GM19351 (cell line): ENCODE measurements around the gene SLC22A15.
"Not testable (repeated sequence)": the region's sequence is repeated elsewhere in the genome, so short reads cannot be mapped to it uniquely, and the experiment has no call there.

Source experiments
- ATAC-seq: cut with Tn5 transposase; IDR thresholded peaks from one replicate; pipeline ENCODE4 v1.9.1; 2021; ENCODE audit warnings: mild to moderate bottlenecking, moderate library complexity; ENCODE audit not compliant: unreplicated experiment

SLC22A15 gene

GRCh38 chr1:116031302-116031835 lies 55.1 kb downstream of the SLC22A15 start:
- no peak for ATAC-seq

- ATAC-seq = no peak
Measured at GRCh38 chr1:116033322-116033721, 57.0 kb downstream of the SLC22A15 start.

- ATAC-seq = no peak
Measured at GRCh38 chr1:116036255-116036654, 59.9 kb downstream of the SLC22A15 start.

GRCh38 chr1:116038679-116039078 lies 62.4 kb downstream of the SLC22A15 start:
- ATAC-seq = no peak

- ATAC-seq = no peak
Measured at GRCh38 chr1:116044071-116044470, 67.8 kb downstream of the SLC22A15 start.

GRCh38 chr1:116046933-116047332 lies 70.6 kb downstream of the SLC22A15 start:
- ATAC-seq = not testable (repeated sequence)

- ATAC-seq = not testable (repeated sequence)
Measured at GRCh38 chr1:116051896-116052295, 75.6 kb downstream of the SLC22A15 start.

- ATAC-seq = no peak
Measured at GRCh38 chr1:116062201-116062600, 85.9 kb downstream of the SLC22A15 start.

- no peak for ATAC-seq
Measured at GRCh38 chr1:116064616-116065015, 88.3 kb downstream of the SLC22A15 start.

- no peak for ATAC-seq
Measured at GRCh38 chr1:116066868-116067565, 90.7 kb downstream of the SLC22A15 start.

- no peak for ATAC-seq
Measured at GRCh38 chr1:116067566-116067890, 91.2 kb downstream of the SLC22A15 start.

GRCh38 chr1:116075575-116075974 lies 99.3 kb downstream of the SLC22A15 start:
- no peak for ATAC-seq

- ATAC-seq = no peak
Measured at GRCh38 chr1:116075990-116076389, 99.7 kb downstream of the SLC22A15 start.

GRCh38 chr1:116076831-116077230 lies 100.5 kb downstream of the SLC22A15 start:
- ATAC-seq = no peak

GRCh38 chr1:116078699-116079223 lies 102.4 kb downstream of the SLC22A15 start:
- ATAC-seq = no peak

GRCh38 chr1:116087628-116088027 lies 111.3 kb downstream of the SLC22A15 start:
- no peak for ATAC-seq

GRCh38 chr1:116089870-116090269 lies 113.6 kb downstream of the SLC22A15 start:
- ATAC-seq = no peak

- ATAC-seq = no peak
Measured at GRCh38 chr1:116091083-116091482, 114.8 kb downstream of the SLC22A15 start.

- no peak for ATAC-seq
Measured at GRCh38 chr1:116092752-116093489, 116.6 kb downstream of the SLC22A15 start.

- ATAC-seq = no peak
Measured at GRCh38 chr1:116095027-116095426, 118.7 kb downstream of the SLC22A15 start.

- no peak for ATAC-seq
Measured at GRCh38 chr1:116096013-116096618, 119.8 kb downstream of the SLC22A15 start.

GRCh38 chr1:116097626-116098025 lies 121.3 kb downstream of the SLC22A15 start:
- no peak for ATAC-seq
